PFSK-1 (cell line): ENCODE data around the gene MLN.

ENCODE experiments used
- FOXP2 ChIP-seq: optimal IDR thresholded peaks from 2 replicates; pipeline ENCODE3; 2011; ENCODE audit warnings: borderline replicate concordance, control low read depth, inconsistent platforms; ENCODE audit not compliant: insufficient read depth; ENCODE audit errors: extremely low read length, extremely low read depth
- POLR2AphosphoS5 ChIP-seq: IDR thresholded peaks from 2 replicates; pipeline ENCODE4 v1.6.1; 2012; ENCODE audit warnings: low read depth, mild to moderate bottlenecking, control low read depth, low read length, moderate library complexity
- SIN3A ChIP-seq: IDR thresholded peaks from 2 replicates; pipeline ENCODE4 v1.6.1; 2012; ENCODE audit warnings: mild to moderate bottlenecking, low read length, moderate library complexity, borderline replicate concordance; ENCODE audit not compliant: insufficient read depth
- TAF1 ChIP-seq: IDR thresholded peaks from 2 replicates; pipeline ENCODE4 v1.6.1; 2012; ENCODE audit warnings: low read length, control low read depth, borderline replicate concordance; ENCODE audit not compliant: insufficient read depth
- TF ChIP-seq, protein P1 (sequence below), 2 experiments: IDR thresholded peaks; 2 replicates each; pipeline versions ENCODE4 v1.6.1 to v1.8.0; 2011 to 2012; ENCODE audit warnings: low read depth in 2 of 2, low read length in 2 of 2, control low read depth in 1 of 2, inconsistent platforms in 1 of 2, mild to moderate bottlenecking in 1 of 2, moderate library complexity in 1 of 2; ENCODE audit not compliant: insufficient read depth in 1 of 2

Gene MLN

DNA sequence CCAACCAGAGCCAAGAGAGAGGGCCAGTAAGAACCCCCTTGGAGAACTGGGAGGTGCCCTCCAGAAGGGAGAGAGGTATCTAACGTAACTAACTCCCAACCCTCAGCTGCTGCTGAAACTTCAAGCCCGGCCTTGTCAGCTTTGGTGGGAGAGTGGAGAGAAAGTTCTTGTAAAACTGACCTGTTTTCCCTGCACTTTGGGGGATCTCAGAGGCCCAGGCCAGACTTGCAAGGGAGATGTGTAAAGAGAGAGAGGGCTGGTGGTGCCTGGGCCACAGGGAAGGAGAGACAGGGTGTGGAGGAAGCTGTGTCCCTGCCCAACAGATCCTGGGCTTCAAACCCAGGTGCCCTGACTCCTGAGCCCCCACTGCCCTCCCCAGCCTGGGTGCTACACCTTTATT lies 39.8 kb downstream of the MLN start:
- TF ChIP-seq FOXP2 (no peak), SIN3A (no peak), TAF1 (no peak), POLR2AphosphoS5 (no peak)
- TF ChIP-seq, protein P1, sequence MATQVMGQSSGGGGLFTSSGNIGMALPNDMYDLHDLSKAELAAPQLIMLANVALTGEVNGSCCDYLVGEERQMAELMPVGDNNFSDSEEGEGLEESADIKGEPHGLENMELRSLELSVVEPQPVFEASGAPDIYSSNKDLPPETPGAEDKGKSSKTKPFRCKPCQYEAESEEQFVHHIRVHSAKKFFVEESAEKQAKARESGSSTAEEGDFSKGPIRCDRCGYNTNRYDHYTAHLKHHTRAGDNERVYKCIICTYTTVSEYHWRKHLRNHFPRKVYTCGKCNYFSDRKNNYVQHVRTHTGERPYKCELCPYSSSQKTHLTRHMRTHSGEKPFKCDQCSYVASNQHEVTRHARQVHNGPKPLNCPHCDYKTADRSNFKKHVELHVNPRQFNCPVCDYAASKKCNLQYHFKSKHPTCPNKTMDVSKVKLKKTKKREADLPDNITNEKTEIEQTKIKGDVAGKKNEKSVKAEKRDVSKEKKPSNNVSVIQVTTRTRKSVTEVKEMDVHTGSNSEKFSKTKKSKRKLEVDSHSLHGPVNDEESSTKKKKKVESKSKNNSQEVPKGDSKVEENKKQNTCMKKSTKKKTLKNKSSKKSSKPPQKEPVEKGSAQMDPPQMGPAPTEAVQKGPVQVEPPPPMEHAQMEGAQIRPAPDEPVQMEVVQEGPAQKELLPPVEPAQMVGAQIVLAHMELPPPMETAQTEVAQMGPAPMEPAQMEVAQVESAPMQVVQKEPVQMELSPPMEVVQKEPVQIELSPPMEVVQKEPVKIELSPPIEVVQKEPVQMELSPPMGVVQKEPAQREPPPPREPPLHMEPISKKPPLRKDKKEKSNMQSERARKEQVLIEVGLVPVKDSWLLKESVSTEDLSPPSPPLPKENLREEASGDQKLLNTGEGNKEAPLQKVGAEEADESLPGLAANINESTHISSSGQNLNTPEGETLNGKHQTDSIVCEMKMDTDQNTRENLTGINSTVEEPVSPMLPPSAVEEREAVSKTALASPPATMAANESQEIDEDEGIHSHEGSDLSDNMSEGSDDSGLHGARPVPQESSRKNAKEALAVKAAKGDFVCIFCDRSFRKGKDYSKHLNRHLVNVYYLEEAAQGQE (IDR thresholded peaks at IDR 0.05; ENCODE audit: insufficient read depth in 1 of 2, low read depth in 2 of 2, low read length in 2 of 2): no peak

DNA sequence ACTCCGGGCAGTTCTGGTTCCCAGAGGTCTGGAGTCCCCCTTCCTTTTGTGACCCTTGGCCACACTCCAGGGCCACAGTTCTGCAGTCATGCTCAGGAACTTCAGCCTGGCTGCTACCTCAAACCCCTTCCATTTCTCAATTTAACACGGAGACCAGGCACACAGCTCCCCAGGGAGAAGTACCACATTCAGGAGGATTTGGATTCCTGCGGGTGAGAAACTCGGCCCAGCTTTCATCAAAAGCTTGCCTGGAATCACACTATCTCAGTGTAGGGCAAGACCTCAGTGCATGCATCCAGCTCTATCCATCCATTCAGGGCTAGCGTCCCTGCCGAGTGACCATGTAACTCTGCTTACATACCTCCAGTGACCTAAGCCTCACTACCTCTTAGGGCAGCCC lies 40.3 kb downstream of the MLN start:
- no peak for TF ChIP-seq SIN3A
- no peak for TF ChIP-seq TAF1
- TF ChIP-seq POLR2AphosphoS5: no peak
- TF ChIP-seq FOXP2: no peak
- TF ChIP-seq, protein P1 (IDR thresholded peaks at IDR 0.05; ENCODE audit: insufficient read depth in 1 of 2, low read depth in 2 of 2, low read length in 2 of 2): no peak

- no peak for TF ChIP-seq SIN3A
- no peak for TF ChIP-seq POLR2AphosphoS5
- TF ChIP-seq, protein P1 (IDR thresholded peaks at IDR 0.05; ENCODE audit: insufficient read depth in 1 of 2, low read depth in 2 of 2, low read length in 2 of 2): no peak
- no peak for TF ChIP-seq TAF1
- TF ChIP-seq FOXP2: no peak
These were observed 41.1 kb downstream of the MLN start for GRCh38 chr6:33762713-33763112.

- TF ChIP-seq FOXP2 (peak; percentile 82), POLR2AphosphoS5 (no peak)
These were observed 41.7 kb downstream of the MLN start for GRCh38 chr6:33761922-33762629.

DNA sequence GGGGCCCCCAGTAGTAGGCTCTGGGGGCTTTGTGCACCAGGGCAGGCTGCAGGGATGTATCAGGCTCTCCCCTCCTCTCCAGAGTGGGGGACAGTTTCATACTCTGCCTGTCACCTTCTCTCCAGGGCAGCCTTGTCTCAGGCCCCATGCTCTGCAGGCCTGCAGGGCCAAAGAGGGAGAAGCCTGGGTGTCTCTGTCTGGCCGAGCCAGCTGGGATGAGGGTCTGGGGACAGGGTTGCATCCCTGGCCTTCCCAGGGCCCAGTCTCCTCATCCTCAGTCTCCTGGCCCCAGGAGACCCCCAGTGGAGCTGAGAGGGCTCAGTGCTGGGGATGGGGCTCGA lies 42.3 kb downstream of the MLN start:
- TF ChIP-seq TAF1 (no peak), POLR2AphosphoS5 (no peak), SIN3A (no peak), FOXP2 (no peak)
- TF ChIP-seq, protein P1 (IDR thresholded peaks at IDR 0.05; ENCODE audit: insufficient read depth in 1 of 2, low read depth in 2 of 2, low read length in 2 of 2): no peak
